Body of pancreas (tissue), 4 donors: ENCODE data around the gene SLC25A13.

Experiments
- CTCF ChIP-seq, 7 experiments: fragments of 450-650 bp in 4 of 7; fragments of 200-600 bp in 3 of 7; sonication (generic) in 3 of 7; IDR thresholded peaks; one replicate each; pipeline ENCODE4 v1.5.1; 2016 to 2019; ENCODE audit warnings: antibody characterized with exemption in 7 of 7
- POLR2A ChIP-seq, 3 donors: fragments of 450-650 bp; IDR thresholded peaks; one replicate each; pipeline ENCODE4 v1.6.1; 2016; ENCODE audit warnings: antibody characterized with exemption in 3 of 3, mild to moderate bottlenecking in 2 of 3

- TF ChIP-seq CTCF (IDR thresholded peaks at IDR 0.05) (no peak), POLR2A (IDR thresholded peaks at IDR 0.05) (no peak)
Measured at GRCh38 chr7:96250776-96251361, 71.0 kb downstream of the SLC25A13 start.
